Stimulated activated CD8-positive, alpha-beta memory T cell treated with anti-CD3 and anti-CD28 coated beads, Interleukin-2, amount 100 ng/mL, for 48 hours (primary cell): ENCODE results near the gene HMGN5.

ENCODE experiments used
- DNase-seq, 2 donors: peaks; one replicate each; pipeline ENCODE4 v3.0.0-alpha.2; 2020; ENCODE audit warnings: low read depth in 2 of 2

HMGN5 gene

DNA sequence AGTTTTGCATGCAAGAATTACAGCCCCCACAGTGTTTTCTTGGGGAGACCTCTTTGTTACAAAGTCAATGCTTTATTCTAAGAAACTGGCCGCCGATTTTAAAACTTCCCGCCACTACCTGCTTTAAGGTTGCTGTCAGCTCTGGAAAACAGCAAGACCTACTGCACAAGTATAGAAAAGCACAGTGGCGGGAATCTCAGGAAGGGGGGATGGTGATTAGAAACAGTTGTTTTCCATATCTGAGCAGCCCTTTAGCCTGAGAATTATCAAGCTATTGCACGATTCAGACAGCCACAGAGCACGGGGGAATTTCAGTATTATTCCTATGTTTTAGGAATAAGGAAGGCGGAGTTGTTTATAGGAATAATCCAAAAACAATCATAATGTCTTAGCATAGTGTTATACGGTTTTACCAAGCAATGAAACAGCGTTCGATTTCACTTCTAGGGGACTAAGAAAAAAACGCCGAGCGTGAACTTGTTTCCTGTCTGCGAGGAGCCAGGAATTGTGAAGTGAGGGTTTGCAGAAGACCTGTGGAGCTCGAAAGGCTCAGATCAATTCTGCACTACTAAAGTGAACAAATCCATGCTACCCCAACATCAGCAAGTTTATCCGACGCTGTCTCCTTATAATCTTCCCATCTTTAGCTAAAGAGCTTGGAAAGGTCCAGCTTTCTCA, 81.3 kb downstream of the HMGN5 start:
- no peak for DNase-seq

DNA sequence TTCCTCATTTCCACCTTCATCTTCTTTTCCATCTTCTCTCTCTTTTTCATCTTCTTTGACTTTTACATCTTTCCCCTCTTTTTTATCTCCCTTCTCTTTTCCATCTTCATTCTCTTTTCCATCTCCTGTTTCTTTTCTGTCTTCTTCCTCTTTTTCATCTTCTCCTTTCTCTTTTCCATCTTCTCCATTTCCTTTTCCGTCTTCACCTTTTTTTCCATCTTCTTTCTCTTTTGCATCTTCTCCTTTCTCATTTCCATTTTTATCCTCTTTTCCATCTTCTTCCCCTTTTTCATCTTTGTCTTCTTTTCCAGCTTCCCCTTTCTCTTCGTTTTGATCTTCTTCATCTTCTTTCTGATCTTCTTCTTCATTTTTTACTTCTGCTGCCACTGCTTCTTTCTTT, 87.0 kb downstream of the HMGN5 start:
- no peak for DNase-seq

DNA sequence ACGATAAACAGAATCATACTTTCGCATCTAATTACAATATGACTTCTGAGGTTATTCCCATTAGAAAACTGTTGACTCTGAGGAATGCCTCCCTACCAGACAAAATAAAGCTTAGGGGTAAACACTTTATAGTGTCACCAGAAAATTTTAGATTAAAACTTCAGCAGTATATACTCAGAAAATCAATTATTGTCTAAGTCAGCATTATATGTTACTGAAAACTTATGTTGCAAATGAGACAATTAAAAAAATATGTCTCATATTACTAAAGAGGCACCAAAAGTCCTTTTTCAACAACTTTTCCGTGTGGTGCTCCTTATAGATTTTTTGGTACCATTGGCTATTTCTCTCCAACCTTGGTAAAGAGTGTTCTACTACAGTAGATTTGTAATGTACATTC, 91.4 kb downstream of the HMGN5 start:
- DNase-seq, result no peak

DNA sequence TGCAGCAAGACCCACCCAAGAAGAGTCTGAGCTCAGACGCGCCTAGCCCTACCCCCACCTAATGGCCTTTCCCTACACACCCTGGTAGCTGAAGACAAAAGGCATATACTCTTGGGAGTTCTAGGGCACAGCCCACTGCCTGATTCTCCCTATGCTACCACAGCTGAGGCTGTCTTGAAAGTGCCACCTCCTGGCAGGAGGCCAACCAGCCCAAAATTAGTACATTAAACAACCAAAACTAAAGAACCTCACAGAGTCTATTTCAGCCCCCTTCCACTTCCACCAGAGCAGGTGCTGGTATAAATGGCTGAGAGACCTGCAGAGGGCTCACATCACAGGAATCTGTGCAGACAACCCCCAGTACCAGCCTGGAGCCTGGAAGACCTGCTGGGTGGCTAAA, 119.1 kb downstream of the HMGN5 start:
- DNase-seq, result no peak
